ENCODE results near the gene JAZF1. TPM values are rescaled to one million over a fixed set of nuclear protein-coding genes. Genes with fewer than 3 reads are reported as not detected.

The JAZF1 gene
- total RNA-seq, 4 donors from 2014 or later = 1.6 to 8.6 (median 5.3) TPM

GRCh38 chr7:28069388-28069787 is 111.2 kb downstream of the JAZF1 start:
- H3K36me3 ChIP-seq = no peaks in the 10 kb centered on the region
- no peak overlapping the region for H3K4me3 ChIP-seq
- no peaks in the 10 kb centered on the region for H3K27me3 ChIP-seq
- intact Hi-C loops (cut with DNase I; ENCODE audit: low total_unique reads) (no loop called here), in situ Hi-C loops (cut with MboI; ENCODE audit: low sequenced_read_pairs in 4 of 4) (no loop called here)
- H3K4me1 ChIP-seq = peaks cover 6 to 13% of the 10 kb centered on the region in 2 donors
- TF ChIP-seq POLR2A (IDR thresholded peaks at IDR 0.05) = no peak
- no peak for TF ChIP-seq CTCF (IDR thresholded peaks at IDR 0.05 in 4 of 5, conservative IDR thresholded peaks at IDR 0.05 in 1 of 5)
- H3K27ac ChIP-seq = peak overlapping the region; percentile 6 to 49 (median 32)
- no peak for DNase-seq
- H3K9me3 ChIP-seq = no peaks in the 10 kb centered on the region
- ATAC-seq = no peak

- peak overlapping the region in 2 of 4 donors; percentile 22 to 49 for H3K27ac ChIP-seq
- no peak overlapping the region for H3K4me3 ChIP-seq
- no peaks in the 10 kb centered on the region for H3K27me3 ChIP-seq
- H3K36me3 ChIP-seq = no peaks in the 10 kb centered on the region
- no peak for TF ChIP-seq CTCF (IDR thresholded peaks at IDR 0.05 in 4 of 5, conservative IDR thresholded peaks at IDR 0.05 in 1 of 5)
- TF ChIP-seq POLR2A (IDR thresholded peaks at IDR 0.05) = no peak
- no peak for ATAC-seq
- no peak for DNase-seq
- in situ Hi-C loops (cut with MboI; ENCODE audit: low sequenced_read_pairs in 4 of 4) (no loop called here), intact Hi-C loops (cut with DNase I; ENCODE audit: low total_unique reads) (no loop called here)
- H3K9me3 ChIP-seq = no peaks in the 10 kb centered on the region
- peaks cover 0 to 13% of the 10 kb centered on the region in 2 donors for H3K4me1 ChIP-seq
Observed at GRCh38 chr7:28068811-28069216, 111.8 kb downstream of the JAZF1 start.

GRCh38 chr7:28067171-28067570 is 113.4 kb downstream of the JAZF1 start:
- TF ChIP-seq POLR2A (IDR thresholded peaks at IDR 0.05) = no peak
- no peak for TF ChIP-seq CTCF (IDR thresholded peaks at IDR 0.05 in 4 of 5, conservative IDR thresholded peaks at IDR 0.05 in 1 of 5)
- Histone ChIP-seq H3K9me3 (no peaks in the 10 kb centered on the region), H3K4me1 (peaks cover 0 to 16% of the 10 kb centered on the region in 2 donors), H3K27ac (no peak overlapping the region), H3K4me3 (no peak overlapping the region), H3K27me3 (no peaks in the 10 kb centered on the region), H3K36me3 (no peaks in the 10 kb centered on the region)
- ATAC-seq (no peak), DNase-seq (no peak)
- intact Hi-C loops (cut with DNase I; ENCODE audit: low total_unique reads) = no loop called here
- in situ Hi-C loops (cut with MboI; ENCODE audit: low sequenced_read_pairs in 4 of 4) = no loop called here

GRCh38 chr7:28065721-28066285 is 114.8 kb downstream of the JAZF1 start:
- no peak for TF ChIP-seq CTCF (IDR thresholded peaks at IDR 0.05 in 4 of 5, conservative IDR thresholded peaks at IDR 0.05 in 1 of 5)
- TF ChIP-seq POLR2A (IDR thresholded peaks at IDR 0.05) = no peak
- H3K27ac ChIP-seq = peak overlapping the region; percentile 3 to 61 (median 38)
- no peak overlapping the region for H3K4me3 ChIP-seq
- H3K4me1 ChIP-seq = peaks cover 0 to 16% of the 10 kb centered on the region in 2 donors
- no peaks in the 10 kb centered on the region for H3K27me3 ChIP-seq
- in situ Hi-C loops (cut with MboI; ENCODE audit: low sequenced_read_pairs in 4 of 4) = no loop called here
- no peaks in the 10 kb centered on the region for H3K36me3 ChIP-seq
- H3K9me3 ChIP-seq = no peaks in the 10 kb centered on the region
- no peak for DNase-seq
- intact Hi-C loops (cut with DNase I; ENCODE audit: low total_unique reads) = no loop called here
- no peak for ATAC-seq

GRCh38 chr7:28065308-28065707 is 115.3 kb downstream of the JAZF1 start:
- Histone ChIP-seq H3K36me3 (no peaks in the 10 kb centered on the region), H3K27ac (peak overlapping the region; percentile 3 to 61 (median 46)), H3K4me3 (no peak overlapping the region), H3K4me1 (peaks cover 0 to 16% of the 10 kb centered on the region in 2 donors), H3K9me3 (no peaks in the 10 kb centered on the region), H3K27me3 (no peaks in the 10 kb centered on the region)
- DNase-seq (no peak), ATAC-seq (peak; percentile 59 to 60)
- TF ChIP-seq POLR2A (IDR thresholded peaks at IDR 0.05) (no peak), CTCF (IDR thresholded peaks at IDR 0.05 in 4 of 5, conservative IDR thresholded peaks at IDR 0.05 in 1 of 5) (no peak)
- in situ Hi-C loops (cut with MboI; ENCODE audit: low sequenced_read_pairs in 4 of 4) = no loop called here
- intact Hi-C loops (cut with DNase I; ENCODE audit: low total_unique reads) = no loop called here
